ENCODE measurements around the gene SNW1.
"Not testable (repeated sequence)": the region's sequence is repeated elsewhere in the genome, so short reads cannot be mapped to it uniquely, and the experiment has no call there.

The SNW1 gene

DNA sequence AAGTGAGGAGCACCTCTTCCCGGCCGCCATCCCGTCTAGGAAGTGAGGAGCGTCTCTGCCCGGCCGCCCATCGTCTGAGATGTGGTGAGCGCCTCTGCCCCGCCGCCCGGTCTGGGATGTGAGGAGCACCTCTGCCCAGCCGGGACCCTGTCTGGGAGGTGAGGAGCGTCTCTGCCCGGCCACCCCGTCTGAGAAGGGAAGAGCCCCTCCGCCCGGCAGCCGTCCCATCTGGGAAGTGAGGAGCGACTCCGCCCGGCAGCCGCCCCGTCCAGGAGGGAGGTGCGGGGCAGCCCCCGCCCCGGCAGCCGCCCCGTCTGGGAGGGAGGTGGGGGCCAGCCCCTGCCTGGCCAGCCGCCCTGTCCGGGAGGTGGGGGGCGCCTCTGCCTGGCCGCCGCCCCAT, 13.5 kb downstream of the SNW1 start:
- not testable (repeated sequence) for DNase-seq (ENCODE audit: low spot score)

DNA sequence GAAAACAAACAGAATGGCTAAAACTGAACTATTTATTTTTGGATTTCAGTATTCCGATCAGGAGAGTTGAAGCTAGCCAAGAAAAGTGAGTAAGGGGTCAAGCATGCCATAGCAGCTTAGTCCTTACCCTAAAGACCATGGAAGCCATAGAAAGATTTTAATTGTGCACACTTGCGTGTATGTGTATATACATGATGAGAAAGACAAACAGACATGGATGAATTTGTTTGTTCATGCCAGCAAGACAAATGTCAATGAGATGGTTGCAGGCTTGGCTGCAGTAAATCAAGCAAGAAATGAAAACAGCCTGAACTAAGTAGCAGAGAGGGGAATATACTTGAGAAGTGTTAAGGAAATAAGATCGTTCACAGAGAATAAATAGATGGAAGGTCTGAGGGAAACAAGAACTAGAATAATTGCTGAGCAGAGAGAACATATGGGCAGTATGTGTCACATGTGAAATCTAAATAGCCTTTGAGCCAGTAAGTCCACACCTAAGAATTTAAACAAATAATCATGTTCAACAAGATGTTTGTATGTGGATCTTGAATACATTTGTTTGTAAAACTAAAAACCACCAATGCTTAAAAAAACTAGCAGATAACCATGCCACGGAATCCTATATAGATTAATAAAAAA, 14.8 kb downstream of the SNW1 start:
- DNase-seq (ENCODE audit: low spot score) = no peak

DNA sequence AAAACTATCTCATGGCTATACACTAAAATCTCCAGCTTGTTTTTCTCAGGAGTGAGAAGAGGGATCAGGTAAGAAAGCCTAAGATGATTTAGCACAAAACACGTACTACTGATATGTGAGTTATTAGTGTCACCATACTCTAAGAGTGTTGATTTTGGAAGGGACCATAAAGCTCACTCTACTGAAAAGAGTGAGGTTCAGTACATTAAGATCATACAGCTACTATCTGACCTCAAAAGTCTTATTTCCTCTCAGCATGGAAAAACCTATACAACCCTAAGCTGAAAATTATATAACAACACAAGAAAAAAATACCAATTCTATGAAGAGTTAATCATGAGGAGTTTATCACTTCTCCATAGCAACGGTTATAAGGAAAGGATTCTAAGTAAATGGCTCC, 19.5 kb downstream of the SNW1 start:
- no peak for DNase-seq (ENCODE audit: low spot score)

DNA sequence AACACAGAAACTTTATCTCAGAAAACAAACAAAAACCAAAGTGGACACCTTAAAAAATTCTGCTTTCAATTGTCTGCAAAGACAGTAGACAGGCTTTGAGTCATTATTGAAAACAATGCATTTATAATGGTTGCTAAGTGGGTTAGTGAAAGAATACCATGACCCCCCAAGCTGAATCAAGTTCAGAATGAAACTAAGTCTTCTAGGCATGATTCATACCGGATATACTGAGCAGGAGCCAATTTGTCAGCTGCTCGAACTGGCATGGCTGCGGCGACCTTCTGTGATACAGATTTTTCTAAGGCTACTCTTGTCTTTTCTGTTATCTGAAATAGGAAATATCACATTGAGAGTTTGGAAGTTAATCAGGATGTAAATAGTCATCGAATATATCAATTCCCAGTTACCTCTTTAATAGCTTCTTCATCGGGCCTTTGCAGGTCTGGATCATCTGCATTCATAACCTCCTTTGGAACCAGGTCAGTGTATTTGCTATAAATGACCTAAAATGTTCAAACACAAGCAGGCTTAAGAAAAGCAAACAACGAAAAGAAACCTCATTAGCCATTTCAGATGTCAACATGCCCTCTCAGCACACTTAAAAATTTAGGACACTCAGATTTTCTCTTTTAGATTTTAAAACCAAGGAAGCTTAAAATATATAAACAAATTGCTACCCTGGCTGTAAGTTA, 22.3 kb downstream of the SNW1 start:
- DNase-seq (ENCODE audit: low spot score) = no peak

DNA sequence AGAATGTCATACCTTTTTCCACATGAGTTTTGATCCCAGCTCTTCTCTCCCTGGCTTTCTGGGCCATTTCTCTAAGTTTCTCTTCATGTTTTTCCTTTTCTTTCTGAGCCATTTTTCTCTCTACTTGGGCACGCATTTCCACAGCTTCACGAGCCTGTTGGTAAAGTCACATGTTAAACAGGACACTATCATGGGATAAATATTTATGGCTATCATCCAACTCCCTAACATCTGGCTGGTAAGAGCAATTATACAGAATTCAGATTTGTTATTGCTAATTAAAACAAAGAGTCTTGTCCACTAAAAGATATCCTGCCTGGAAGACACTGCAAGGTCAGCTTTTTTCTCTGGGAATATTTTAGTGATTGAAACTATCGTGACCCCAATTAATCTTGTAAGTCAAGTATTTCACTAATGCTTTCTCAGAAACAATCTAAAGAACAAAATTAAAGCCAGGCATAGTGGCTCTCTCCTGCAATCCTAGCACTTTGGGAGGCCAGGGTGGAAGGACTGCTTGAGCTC, 29.9 kb downstream of the SNW1 start:
- DNase-seq (ENCODE audit: low spot score) = no peak

DNA sequence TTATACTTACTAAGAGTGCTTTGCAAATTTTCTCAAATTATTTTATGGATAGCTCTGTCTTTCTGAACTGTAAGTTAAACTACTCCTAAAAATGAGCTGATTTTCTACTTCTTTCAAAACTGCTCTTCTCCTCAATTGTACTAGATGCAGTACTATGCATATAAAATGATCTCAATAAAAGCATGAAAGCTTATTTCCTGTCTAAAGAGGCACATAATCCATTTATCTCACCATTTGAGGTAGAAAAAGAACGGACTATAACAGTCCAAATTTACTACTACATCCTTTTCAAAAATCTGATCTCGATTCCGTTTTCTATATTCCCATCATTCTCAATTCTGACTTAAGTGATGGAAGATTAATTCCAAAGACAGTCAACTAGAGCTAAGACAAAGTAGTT, 38.7 kb downstream of the SNW1 start:
- DNase-seq (ENCODE audit: low spot score) = no peak

DNA sequence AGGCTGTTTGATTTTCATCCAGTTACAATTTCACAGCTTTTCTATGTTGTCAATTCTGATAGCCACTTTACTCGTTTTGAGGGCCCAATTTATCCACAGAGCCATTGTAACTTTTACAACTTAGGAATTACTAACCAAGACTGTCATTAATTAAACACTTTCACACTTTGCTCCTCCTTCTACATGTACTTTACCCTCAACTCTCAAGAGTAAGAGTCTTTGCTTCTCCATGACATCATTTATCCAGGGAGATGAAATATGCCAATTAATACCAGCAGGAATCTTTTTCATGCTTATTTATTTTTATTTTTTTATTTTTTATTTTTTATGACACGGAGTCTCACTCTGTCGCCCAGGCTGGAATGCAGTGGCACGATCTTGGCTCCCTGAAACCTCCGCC, 39.5 kb downstream of the SNW1 start:
- no peak for DNase-seq (ENCODE audit: low spot score)

DNA sequence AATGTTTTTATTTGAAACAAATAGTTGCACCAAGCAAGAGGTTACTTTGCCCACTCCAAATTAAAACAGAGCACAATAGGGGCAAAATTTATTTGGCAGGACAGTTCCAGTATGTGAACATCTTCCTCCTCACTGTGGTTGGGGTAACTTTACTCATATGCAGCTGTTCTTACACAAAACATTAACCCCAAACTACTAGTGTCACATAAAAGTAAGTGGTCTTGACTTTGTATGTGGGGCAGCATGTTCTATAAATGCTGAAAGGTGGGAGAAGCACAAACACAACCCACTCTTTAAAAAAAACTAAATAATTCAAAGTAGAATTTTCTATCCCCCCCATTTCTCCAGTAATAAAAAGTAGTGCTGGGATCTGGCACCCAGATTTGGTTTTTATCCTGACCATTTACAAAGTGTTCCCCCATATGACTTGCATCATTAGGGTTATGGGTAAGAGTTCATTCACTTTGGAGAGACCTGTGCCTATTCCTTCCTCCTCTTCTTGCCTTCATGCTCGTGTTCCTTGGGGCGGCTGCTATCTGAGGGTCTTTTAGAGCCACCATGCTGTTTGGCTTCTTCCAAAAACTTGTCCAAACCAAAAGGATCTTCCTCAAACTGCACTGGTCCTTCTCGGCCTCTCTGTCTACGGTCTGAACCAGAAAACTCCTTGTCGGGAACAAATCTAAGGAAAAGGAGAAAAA, 43.2 kb downstream of the SNW1 start:
- DNase-seq (ENCODE audit: low spot score) = no peak

DNA sequence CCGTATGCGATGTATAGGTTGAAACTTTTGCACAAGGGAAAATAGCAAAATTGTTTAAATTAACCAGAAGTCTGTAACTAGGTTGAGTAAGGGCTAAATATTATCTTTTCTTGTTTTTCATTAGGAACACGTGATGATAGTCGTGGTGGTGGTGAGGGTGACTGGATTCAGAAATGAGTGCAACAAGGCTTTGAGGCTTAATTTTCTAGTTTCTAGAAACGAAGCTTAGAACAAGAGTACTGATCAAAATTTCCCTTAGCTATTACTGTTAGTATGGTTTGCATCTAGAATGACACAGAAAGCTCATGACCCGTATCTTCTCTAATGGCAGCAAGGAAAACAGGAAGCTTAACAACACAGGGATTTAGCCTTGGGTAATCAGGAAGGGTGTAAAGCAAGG, 46.0 kb downstream of the SNW1 start:
- no peak for DNase-seq (ENCODE audit: low spot score)

DNA sequence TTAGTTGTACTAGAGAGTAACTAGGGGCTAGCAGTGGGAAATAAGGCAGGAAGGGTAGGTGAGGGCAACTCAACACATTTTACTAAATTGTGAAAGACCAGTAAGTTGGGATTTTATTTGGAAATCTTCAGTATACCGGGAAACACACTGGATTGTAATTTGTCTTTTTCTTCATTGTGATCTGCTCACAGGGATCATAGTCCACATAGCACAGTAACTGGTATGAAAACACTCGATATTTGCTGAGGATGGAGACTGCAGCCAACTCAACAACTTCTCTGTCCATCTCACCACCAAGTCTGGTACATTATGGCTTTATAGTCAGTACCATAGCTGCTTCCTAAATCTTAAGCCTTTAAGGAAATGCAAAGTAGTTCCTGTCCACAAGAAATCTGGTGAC, 50.6 kb downstream of the SNW1 start:
- DNase-seq (ENCODE audit: low spot score) = no peak

DNA sequence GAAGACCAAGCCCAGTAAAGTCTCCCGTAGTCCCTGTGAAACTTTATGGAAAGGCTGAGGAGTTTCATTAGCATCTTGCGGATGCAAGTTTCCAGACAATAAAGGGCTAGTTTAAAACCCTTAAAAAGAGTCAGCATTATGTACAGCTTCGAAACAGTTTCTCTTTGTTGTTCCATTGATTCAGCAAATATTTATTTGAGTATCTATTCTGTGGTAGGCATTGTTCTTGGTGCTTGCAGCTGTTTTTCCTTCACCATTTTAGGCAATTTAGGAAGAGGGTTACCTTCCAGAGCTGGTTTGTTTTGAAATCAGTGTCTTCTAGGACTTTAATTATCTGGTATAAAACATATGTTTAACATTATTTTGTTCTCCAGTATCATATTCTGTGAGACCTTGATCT, 51.5 kb downstream of the SNW1 start:
- no peak for DNase-seq (ENCODE audit: low spot score)

DNA sequence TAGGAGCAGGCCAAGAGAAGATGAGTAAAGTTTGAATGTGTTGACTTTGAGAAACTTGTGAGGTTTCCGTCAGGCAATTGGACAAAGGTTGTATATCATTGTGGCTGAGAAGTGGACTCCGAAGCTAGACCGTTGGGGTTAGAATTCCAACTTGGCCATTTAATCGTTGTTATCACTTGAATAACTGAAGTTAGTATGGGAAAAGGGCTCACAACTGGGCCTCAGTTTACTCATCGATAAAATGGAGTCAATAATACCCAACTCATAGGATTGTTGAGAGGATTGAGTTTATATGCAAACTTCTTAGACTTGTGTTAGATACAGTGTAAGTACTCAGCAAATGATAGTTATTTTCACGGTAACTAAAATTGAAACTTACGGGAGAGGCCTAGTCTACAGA, 52.2 kb downstream of the SNW1 start:
- no peak for DNase-seq (ENCODE audit: low spot score)

DNA sequence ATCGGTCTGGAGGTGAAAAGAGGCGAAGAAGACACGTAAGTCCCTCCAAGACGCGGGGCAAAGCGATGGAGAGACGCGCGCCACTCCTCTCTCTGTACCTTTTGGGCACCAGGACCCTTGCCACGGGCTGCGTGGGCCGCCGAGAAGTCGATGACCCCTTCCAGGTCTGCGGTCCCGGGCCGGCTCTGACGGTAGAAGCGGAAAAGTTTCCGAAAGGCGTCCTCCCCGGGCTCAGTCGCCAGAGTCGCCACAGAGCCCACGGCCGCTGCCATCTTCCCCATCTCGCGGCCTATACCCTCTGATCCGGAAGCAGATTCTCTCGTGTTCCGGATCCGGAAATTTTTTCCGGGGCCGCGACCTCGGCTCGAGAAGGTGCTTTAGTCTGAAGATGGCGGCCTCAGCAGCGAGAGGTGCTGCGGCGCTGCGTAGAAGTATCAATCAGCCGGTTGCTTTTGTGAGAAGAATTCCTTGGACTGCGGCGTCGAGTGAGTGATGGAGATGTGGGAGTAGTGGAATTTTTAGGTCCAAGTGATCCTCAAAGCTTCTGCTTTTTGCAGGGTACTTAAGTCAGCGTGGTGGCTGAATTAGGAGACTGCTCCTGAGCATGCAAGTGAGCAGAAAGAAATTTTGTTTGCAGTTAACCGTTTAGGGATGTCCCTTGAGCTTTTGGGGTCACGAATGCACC, 53.1 kb downstream of the SNW1 start, which contains the start of the genes ALKBH1 and SLIRP:
Gene ALKBH1, minus strand, starts transcription at position 300 of the 685 bp plus-strand sequence. Its CDS starts 19 bp downstream, at position 281.
Gene SLIRP, plus strand, starts transcription at position 380 of the 685 bp plus-strand sequence. Its CDS starts 9 bp downstream, at position 389.
- DNase-seq (ENCODE audit: low spot score) = peak; percentile 89

DNA sequence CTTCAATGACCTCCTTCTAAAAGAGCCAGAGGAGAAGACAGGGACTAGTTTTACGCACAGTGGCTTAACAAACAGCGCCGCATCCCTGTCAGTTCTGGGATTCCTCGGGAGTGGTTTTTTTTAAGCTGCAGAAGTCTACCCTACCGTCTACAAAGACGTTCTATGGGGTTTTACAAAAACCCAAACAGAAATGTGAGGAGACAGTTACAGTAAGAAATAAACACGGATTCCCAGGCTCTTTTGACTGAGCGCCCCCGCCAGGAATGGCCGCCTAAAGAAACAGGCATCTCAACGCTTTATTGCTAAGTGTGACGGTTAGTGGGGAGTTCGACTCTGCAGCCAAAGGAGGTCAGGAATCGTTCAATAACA, 53.6 kb downstream of the SNW1 start:
- no peak for DNase-seq (ENCODE audit: low spot score)

DNA sequence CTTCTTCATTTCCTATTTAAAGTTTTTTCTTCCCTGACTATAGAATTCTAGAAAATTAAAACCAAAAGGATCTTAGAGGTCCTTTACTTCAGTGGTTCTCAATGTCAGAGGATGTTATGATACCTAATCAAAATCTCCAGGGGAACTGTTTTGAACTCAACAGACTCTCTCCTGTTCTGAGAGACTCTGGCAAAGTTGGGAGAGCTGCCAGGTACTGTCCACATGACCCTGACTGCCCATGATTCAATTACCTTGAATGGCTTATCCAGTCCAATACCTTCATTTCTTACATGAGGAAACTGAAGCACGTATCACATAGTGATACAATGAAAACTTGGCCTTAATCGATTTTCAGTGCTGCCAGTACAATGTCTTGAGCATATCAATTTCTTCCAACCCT, 69.7 kb downstream of the SNW1 start:
- DNase-seq (ENCODE audit: low spot score) = no peak

DNA sequence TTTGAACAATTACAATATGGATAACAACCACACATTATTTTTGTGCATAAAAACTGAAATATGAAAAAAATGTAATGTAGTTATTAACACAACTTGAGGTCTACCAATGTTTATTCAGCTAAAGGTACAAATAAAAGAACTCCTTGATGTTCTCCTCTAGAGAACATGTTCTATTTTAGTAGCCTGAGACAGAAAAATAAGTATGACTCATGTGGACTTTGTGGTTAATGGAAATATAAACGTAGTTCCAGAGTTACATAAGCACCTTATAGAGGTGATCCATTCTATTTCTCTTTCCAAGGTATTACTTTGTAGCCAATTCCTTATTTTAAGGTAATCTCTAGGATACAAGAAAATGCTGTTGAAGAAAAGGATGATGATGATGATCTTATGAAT, 78.8 kb downstream of the SNW1 start:
- no peak for DNase-seq (ENCODE audit: low spot score)

DNA sequence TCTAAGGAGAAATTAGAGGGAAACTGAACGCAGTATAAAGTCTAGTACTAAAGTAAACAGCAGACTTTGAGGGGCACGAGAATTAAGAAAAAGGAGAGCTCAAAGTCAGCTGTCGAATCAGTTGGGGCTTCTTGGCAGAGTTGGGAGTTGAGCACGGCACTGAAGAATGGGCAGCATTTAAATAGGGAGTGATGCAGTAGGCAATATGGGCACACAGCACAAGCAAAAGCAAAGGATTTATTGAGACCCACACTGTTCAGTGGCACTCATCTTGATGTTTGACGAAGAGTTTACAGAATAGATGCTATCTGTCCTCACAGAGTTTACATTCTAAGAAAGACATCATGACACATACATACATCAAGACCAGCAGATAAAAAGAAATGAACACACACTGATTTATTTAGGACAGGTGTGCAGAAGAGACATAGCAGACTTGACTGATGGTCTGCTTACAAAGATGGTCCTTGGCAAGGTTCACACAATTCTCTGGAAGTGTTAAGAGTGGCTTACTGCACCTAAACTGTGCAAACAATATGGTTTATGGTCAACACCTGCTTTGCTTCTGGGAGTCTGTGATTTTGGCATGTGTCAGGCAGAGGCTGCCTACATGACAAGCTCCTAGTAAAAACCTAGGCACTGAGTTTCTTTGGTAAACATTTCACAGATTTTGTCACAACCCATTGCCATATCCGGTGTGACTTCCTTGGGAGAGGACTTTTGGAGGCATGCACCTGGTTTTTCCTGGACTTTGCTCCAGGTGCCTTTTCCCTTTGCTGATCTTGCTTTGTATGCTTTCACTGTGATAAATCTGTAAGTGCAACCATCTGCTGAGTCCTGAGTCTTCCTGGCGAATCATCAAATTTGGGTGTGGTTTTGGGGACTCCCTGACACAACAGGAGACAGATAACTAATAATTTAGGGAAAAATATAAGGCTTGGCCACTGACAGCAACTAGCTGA, 79.5 kb downstream of the SNW1 start:
- no peak for DNase-seq (ENCODE audit: low spot score)

DNA sequence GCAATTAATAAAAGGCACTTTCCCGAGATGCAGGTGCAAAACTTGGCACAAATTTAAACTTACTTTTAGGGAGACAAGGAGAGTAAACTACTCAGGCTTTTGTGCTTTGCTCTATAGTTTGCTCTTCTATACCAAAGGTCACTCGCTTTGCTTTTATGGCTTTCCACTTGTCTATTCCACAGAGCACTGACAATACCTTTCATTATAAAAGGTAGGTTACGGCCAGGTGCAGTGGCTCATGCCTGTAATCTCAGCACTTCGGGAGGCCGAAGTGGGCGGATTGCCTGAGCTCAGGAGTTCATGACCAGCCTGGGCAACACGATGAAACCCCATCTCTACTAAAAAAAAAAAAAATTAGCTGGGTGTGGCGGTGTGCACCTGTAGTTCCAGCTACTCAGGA, 86.0 kb downstream of the SNW1 start:
- DNase-seq (ENCODE audit: low spot score) = no peak

DNA sequence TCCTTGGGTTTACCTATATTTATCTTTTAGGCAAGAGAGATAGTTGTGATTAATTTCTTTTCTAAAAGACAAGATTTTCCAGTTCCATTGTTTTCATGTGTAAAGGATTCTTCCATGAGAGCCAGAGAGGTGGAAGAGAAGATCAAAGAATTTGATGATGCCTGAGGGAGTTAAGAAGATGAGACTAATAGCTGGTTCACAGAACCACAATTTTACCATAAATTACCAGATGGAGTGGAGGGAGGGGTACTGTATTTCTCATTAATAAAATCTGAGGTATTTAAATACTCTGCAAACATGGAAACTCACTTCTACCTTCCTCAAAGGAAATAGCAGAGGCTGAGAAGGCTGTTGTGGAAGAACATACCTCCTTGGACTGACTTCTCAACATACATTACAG, 87.8 kb downstream of the SNW1 start:
- no peak for DNase-seq (ENCODE audit: low spot score)
